ENCODE data around the gene PTPN11. TPM values are rescaled to one million over a fixed set of nuclear protein-coding genes. Genes with fewer than 3 reads are reported as not detected.

Gene PTPN11
- total RNA-seq, 2 experiments from 2014 or later, result 44.6 to 46.4 TPM

GRCh38 chr12:112546996-112547395 is 128.2 kb downstream of the PTPN11 start:
- ChIA-PET CTCF (interaction anchor here (0.6 kb wide), 1 partner anchor 19 kb away, joined by 3 read pairs; no protein-coding TSS in a partner anchor), POLR2A (no interaction called here)
- H3K4me3 Mint-ChIP-seq, result no peak overlapping the region
- no peak overlapping the region for H3K27ac Mint-ChIP-seq
- H3K9me3 Mint-ChIP-seq, result no peaks in the 10 kb centered on the region
- intact Hi-C loops (cut with DNase I, micrococcal nuclease), result no loop called here
- H3K9me3 ChIP-seq (ENCODE audit: control insufficient read depth in 1 of 2, insufficient read depth in 1 of 2, low read length in 2 of 2), result peaks cover 0 to 3% of the 10 kb centered on the region in 2 experiments
- no peaks in the 10 kb centered on the region for H3K36me3 Mint-ChIP-seq (ENCODE audit: low read depth)
- no peaks in the 10 kb centered on the region for H3K4me1 ChIP-seq (ENCODE audit: insufficient read depth, low read length)
- DNase-seq (no peak), ATAC-seq (ENCODE audit: poor library complexity) (no peak)
- H3K27me3 ChIP-seq (ENCODE audit: control insufficient read depth in 1 of 2, insufficient read depth in 2 of 2, low read length in 2 of 2), result peaks cover 0 to 4% of the 10 kb centered on the region in 2 experiments
- TF ChIP-seq, protein P1, sequence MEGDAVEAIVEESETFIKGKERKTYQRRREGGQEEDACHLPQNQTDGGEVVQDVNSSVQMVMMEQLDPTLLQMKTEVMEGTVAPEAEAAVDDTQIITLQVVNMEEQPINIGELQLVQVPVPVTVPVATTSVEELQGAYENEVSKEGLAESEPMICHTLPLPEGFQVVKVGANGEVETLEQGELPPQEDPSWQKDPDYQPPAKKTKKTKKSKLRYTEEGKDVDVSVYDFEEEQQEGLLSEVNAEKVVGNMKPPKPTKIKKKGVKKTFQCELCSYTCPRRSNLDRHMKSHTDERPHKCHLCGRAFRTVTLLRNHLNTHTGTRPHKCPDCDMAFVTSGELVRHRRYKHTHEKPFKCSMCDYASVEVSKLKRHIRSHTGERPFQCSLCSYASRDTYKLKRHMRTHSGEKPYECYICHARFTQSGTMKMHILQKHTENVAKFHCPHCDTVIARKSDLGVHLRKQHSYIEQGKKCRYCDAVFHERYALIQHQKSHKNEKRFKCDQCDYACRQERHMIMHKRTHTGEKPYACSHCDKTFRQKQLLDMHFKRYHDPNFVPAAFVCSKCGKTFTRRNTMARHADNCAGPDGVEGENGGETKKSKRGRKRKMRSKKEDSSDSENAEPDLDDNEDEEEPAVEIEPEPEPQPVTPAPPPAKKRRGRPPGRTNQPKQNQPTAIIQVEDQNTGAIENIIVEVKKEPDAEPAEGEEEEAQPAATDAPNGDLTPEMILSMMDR (IDR thresholded peaks at IDR 0.05), result no peak
- no peak overlapping the region for H3K4me3 ChIP-seq (ENCODE audit: low read length)
- peaks cover 29% of the 10 kb centered on the region for H3K27me3 Mint-ChIP-seq
- no peaks in the 10 kb centered on the region for H3K4me1 Mint-ChIP-seq (ENCODE audit: low read depth)
- H3K27ac ChIP-seq (ENCODE audit: low read depth in 1 of 2, low read length in 2 of 2), result no peak overlapping the region
- H3K36me3 ChIP-seq (ENCODE audit: insufficient read depth, low read length), result no peaks in the 10 kb centered on the region

DNA sequence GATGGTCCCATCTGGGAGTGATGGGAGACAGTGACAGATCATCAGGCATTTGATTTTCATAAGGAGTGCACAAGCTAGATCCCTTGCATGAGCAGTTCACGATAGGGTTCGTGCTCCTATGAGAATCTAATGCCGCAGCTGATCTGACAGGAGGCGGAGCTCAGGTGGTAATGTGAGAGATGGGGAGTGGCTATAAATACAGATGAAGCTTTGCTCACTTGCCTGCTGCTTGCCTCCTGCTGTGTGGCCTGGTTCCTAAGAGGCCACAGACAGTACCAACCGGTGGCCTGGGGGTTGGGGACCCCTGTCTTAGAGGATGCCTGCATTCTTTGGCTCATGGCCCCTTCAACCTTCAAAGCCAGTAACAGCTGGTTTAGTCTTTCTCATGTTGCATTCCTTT is 130.3 kb downstream of the PTPN11 start:
- H3K4me3 Mint-ChIP-seq, result no peak overlapping the region
- H3K9me3 Mint-ChIP-seq, result no peaks in the 10 kb centered on the region
- H3K27ac Mint-ChIP-seq, result no peak overlapping the region
- Histone ChIP-seq H3K9me3 (ENCODE audit: control insufficient read depth in 1 of 2, insufficient read depth in 1 of 2, low read length in 2 of 2) (no peaks in the 10 kb centered on the region), H3K4me1 (ENCODE audit: insufficient read depth, low read length) (no peaks in the 10 kb centered on the region), H3K4me3 (ENCODE audit: low read length) (no peak overlapping the region), H3K36me3 (ENCODE audit: insufficient read depth, low read length) (no peaks in the 10 kb centered on the region), H3K27ac (ENCODE audit: low read depth in 1 of 2, low read length in 2 of 2) (no peak overlapping the region), H3K27me3 (ENCODE audit: control insufficient read depth in 1 of 2, insufficient read depth in 2 of 2, low read length in 2 of 2) (peaks cover 0 to 4% of the 10 kb centered on the region in 2 experiments)
- peaks cover 38% of the 10 kb centered on the region for H3K27me3 Mint-ChIP-seq
- H3K36me3 Mint-ChIP-seq (ENCODE audit: low read depth), result no peaks in the 10 kb centered on the region
- TF ChIP-seq, protein P1 (IDR thresholded peaks at IDR 0.05), result no peak
- ATAC-seq (ENCODE audit: poor library complexity), result no peak
- ChIA-PET CTCF (no interaction called here), POLR2A (no interaction called here)
- intact Hi-C loops (cut with DNase I, micrococcal nuclease), result no loop called here
- H3K4me1 Mint-ChIP-seq (ENCODE audit: low read depth), result no peaks in the 10 kb centered on the region
- DNase-seq, result no peak

GRCh38 chr12:112551681-112552080 is 132.9 kb downstream of the PTPN11 start:
- H3K27me3 ChIP-seq (ENCODE audit: control insufficient read depth in 1 of 2, insufficient read depth in 2 of 2, low read length in 2 of 2), result peaks cover 0 to 4% of the 10 kb centered on the region in 2 experiments
- ChIA-PET CTCF (no interaction called here), POLR2A (no interaction called here)
- ATAC-seq (ENCODE audit: poor library complexity) (no peak), DNase-seq (no peak)
- H3K4me3 ChIP-seq (ENCODE audit: low read length), result no peak overlapping the region
- intact Hi-C loops (cut with DNase I, micrococcal nuclease), result no loop called here
- H3K36me3 Mint-ChIP-seq (ENCODE audit: low read depth), result no peaks in the 10 kb centered on the region
- no peaks in the 10 kb centered on the region for H3K9me3 ChIP-seq (ENCODE audit: control insufficient read depth in 1 of 2, insufficient read depth in 1 of 2, low read length in 2 of 2)
- TF ChIP-seq, protein P1 (IDR thresholded peaks at IDR 0.05), result no peak
- no peaks in the 10 kb centered on the region for H3K4me1 Mint-ChIP-seq (ENCODE audit: low read depth)
- H3K36me3 ChIP-seq (ENCODE audit: insufficient read depth, low read length), result no peaks in the 10 kb centered on the region
- H3K27me3 Mint-ChIP-seq, result peaks cover 49% of the 10 kb centered on the region
- no peaks in the 10 kb centered on the region for H3K4me1 ChIP-seq (ENCODE audit: insufficient read depth, low read length)
- H3K4me3 Mint-ChIP-seq, result no peak overlapping the region
- no peak overlapping the region for H3K27ac Mint-ChIP-seq
- H3K27ac ChIP-seq (ENCODE audit: low read depth in 1 of 2, low read length in 2 of 2), result no peak overlapping the region
- H3K9me3 Mint-ChIP-seq, result no peaks in the 10 kb centered on the region

Data from CD4-positive, alpha-beta T cell (primary cell).